Parathyroid adenoma (tissue), 2 donors: Measurements from ENCODE around the gene SCAMP3.

Experiments
- H2AFZ ChIP-seq: fragments of 300-600 bp; sonication (generic); one replicate; pipeline ENCODE4 v1.7.0; 2017; ENCODE audit warnings: antibody characterized with exemption, mild to moderate bottlenecking
- H3K27ac ChIP-seq: fragments of 300-600 bp; sonication (generic); one replicate; pipeline ENCODE4 v1.7.0; 2017
- H3K27me3 ChIP-seq: fragments of 300-600 bp; sonication (generic); one replicate; pipeline ENCODE4 v1.7.0; 2017; ENCODE audit warnings: low read length; ENCODE audit not compliant: control insufficient read depth, insufficient read depth
- H3K36me3 ChIP-seq: fragments of 300-600 bp; sonication (generic); one replicate; pipeline ENCODE4 v1.7.0; 2017; ENCODE audit warnings: low read length; ENCODE audit not compliant: control insufficient read depth, insufficient read depth
- H3K4me1 ChIP-seq: fragments of 300-600 bp; sonication (generic); one replicate; pipeline ENCODE4 v1.7.0; 2017; ENCODE audit warnings: control low read depth
- H3K4me2 ChIP-seq: fragments of 300-600 bp; sonication (generic); one replicate; pipeline ENCODE4 v1.7.0; 2017; ENCODE audit warnings: low read length
- H3K4me3 ChIP-seq: fragments of 300-600 bp; sonication (generic); one replicate; pipeline ENCODE4 v1.7.0; 2017; ENCODE audit warnings: low read depth, low read length
- H3K79me2 ChIP-seq: fragments of 300-600 bp; sonication (generic); one replicate; pipeline ENCODE4 v1.7.0; 2017; ENCODE audit warnings: control low read depth
- H3K9ac ChIP-seq: fragments of 300-600 bp; sonication (generic); one replicate; pipeline ENCODE4 v1.7.0; 2017; ENCODE audit warnings: mild to moderate bottlenecking
- H3K9me3 ChIP-seq: fragments of 300-600 bp; sonication (generic); one replicate; pipeline ENCODE4 v1.7.0; 2017; ENCODE audit warnings: low read length; ENCODE audit not compliant: control insufficient read depth
- CTCF ChIP-seq: fragments of 300-600 bp; sonication (generic); IDR thresholded peaks from one replicate; pipeline ENCODE4 v1.7.0; 2017; ENCODE audit warnings: antibody characterized with exemption, mild to moderate bottlenecking
- donor health status: primary hyperparathyroidism.

SCAMP3 gene

GRCh38 chr1:155255243-155256007, 6.7 kb downstream of the SCAMP3 start, which contains the start of gene ENTREP3:
ENTREP3 (minus strand) TSS chr1:155255483; CDS start chr1:155254877, 606 bp downstream.
- Histone ChIP-seq H3K4me2 (peak within 1 kb of the TSS; percentile 77), H3K36me3 (no peaks in the 10 kb centered on the region), H3K27me3 (no peaks in the 10 kb centered on the region), H3K4me1 (peaks cover 4% of the 10 kb centered on the region), H3K79me2 (no peaks in the 10 kb centered on the region), H2AFZ (peak within 1 kb of the TSS; percentile 85), H3K4me3 (peak within 1 kb of the TSS; percentile 63), H3K27ac (peak within 1 kb of the TSS; percentile 93), H3K9me3 (no peaks in the 10 kb centered on the region), H3K9ac (peak within 1 kb of the TSS; percentile 37)
- TF ChIP-seq CTCF: no peak

- Histone ChIP-seq H3K79me2 (no peaks in the 10 kb centered on the region), H3K27me3 (no peaks in the 10 kb centered on the region), H3K9me3 (no peaks in the 10 kb centered on the region), H3K36me3 (no peaks in the 10 kb centered on the region), H3K4me2 (peak overlapping the region; percentile 77), H3K9ac (no peak overlapping the region), H3K4me1 (peaks cover 4% of the 10 kb centered on the region), H2AFZ (peak overlapping the region; percentile 85), H3K27ac (peak overlapping the region; percentile 93), H3K4me3 (peak overlapping the region; percentile 63)
- TF ChIP-seq CTCF: no peak
Observed at GRCh38 chr1:155254714-155255242, 7.4 kb downstream of the SCAMP3 start.

- H3K4me3 ChIP-seq: peak overlapping the region; percentile 63
- H2AFZ ChIP-seq: peak overlapping the region; percentile 85
- H3K4me2 ChIP-seq: peak overlapping the region; percentile 77
- TF ChIP-seq CTCF: no peak
- no peak overlapping the region for H3K9ac ChIP-seq
- no peaks in the 10 kb centered on the region for H3K36me3 ChIP-seq
- H3K4me1 ChIP-seq: peaks cover 4% of the 10 kb centered on the region
- no peaks in the 10 kb centered on the region for H3K9me3 ChIP-seq
- H3K27ac ChIP-seq: peak overlapping the region; percentile 93
- H3K79me2 ChIP-seq: no peaks in the 10 kb centered on the region
- H3K27me3 ChIP-seq: no peaks in the 10 kb centered on the region
Observed at GRCh38 chr1:155254228-155254713, 7.9 kb downstream of the SCAMP3 start.

GRCh38 chr1:155253797-155254196, 8.4 kb downstream of the SCAMP3 start:
- no peaks in the 10 kb centered on the region for H3K79me2 ChIP-seq
- no peaks in the 10 kb centered on the region for H3K36me3 ChIP-seq
- H3K4me2 ChIP-seq: peak overlapping the region; percentile 77
- no peak overlapping the region for H3K4me3 ChIP-seq
- H3K27me3 ChIP-seq: no peaks in the 10 kb centered on the region
- peaks cover 4% of the 10 kb centered on the region for H3K4me1 ChIP-seq
- no peaks in the 10 kb centered on the region for H3K9me3 ChIP-seq
- no peak overlapping the region for H2AFZ ChIP-seq
- no peak for TF ChIP-seq CTCF
- no peak overlapping the region for H3K27ac ChIP-seq
- no peak overlapping the region for H3K9ac ChIP-seq
